K562 (cell line): ENCODE measurements around the gene TMEM123. TPM values are rescaled to one million over a fixed set of nuclear protein-coding genes. Genes with fewer than 3 reads are reported as not detected.
A peak's percentile ranks its signal among the peaks of the same experiment; 100 is the strongest.

ENCODE experiments used
- BACH1 ChIP-seq: fragments of 200-800 bp; sonication (Bioruptor generic); IDR thresholded peaks from 2 replicates; pipeline ENCODE4 v1.6.1; 2016; ENCODE audit warnings: missing genetic modification characterization, missing compliant biosample characterization
- CCAR2 ChIP-seq: fragments of 200-400 bp; formaldehyde crosslinking; IDR thresholded peaks from 2 replicates; pipeline ENCODE4 v1.6.1; 2017; ENCODE audit warnings: mild to moderate bottlenecking, low read depth, low read length
- DPF2 ChIP-seq: fragments of 450-650 bp; IDR thresholded peaks from 2 replicates; pipeline ENCODE4 v1.6.1; 2016
- EP400 ChIP-seq: fragments of 450-650 bp; IDR thresholded peaks from 2 replicates; pipeline ENCODE4 v1.6.1; 2017; ENCODE audit warnings: antibody characterized with exemption, mild to moderate bottlenecking, moderate library complexity
- ETS2 ChIP-seq: IDR thresholded peaks from 2 replicates; pipeline ENCODE4 v1.6.1; 2016; ENCODE audit warnings: borderline replicate concordance, missing genetic modification characterization, mild to moderate bottlenecking, moderate library complexity, missing compliant biosample characterization; ENCODE audit not compliant: poor library complexity, severe bottlenecking
- ETV1 ChIP-seq: fragments of 450-650 bp; conservative IDR thresholded peaks from 2 replicates; pipeline ENCODE4 v1.6.1; 2016; ENCODE audit warnings: missing genetic modification characterization, control low read depth, low read depth, missing compliant biosample characterization
- FOXJ2 ChIP-seq: fragments of 200-800 bp; sonication (Bioruptor generic); IDR thresholded peaks from 2 replicates; pipeline ENCODE4 v1.6.1; 2016; ENCODE audit warnings: missing genetic modification characterization, missing compliant biosample characterization
- HNRNPK ChIP-seq: fragments of 200-400 bp; formaldehyde crosslinking; IDR thresholded peaks from one replicate; pipeline ENCODE4 v1.6.1; 2018; ENCODE audit warnings: mild to moderate bottlenecking, low read depth, low read length; ENCODE audit not compliant: poor library complexity, severe bottlenecking
- KDM2B ChIP-seq: fragments of 250-450 bp; sonication (Bioruptor Pico); IDR thresholded peaks from 2 replicates; pipeline ENCODE4 v1.8.0; 2021; ENCODE audit warnings: mild to moderate bottlenecking, moderate library complexity
- MBD2 ChIP-seq: sonication (generic); IDR thresholded peaks from 2 replicates; pipeline ENCODE4 v1.6.1; 2016; ENCODE audit warnings: low read depth, borderline replicate concordance
- NCOR1 ChIP-seq: fragments of 450-650 bp; IDR thresholded peaks from 2 replicates; pipeline ENCODE4 v1.6.1; 2016; ENCODE audit warnings: mild to moderate bottlenecking, moderate library complexity
- NFXL1 ChIP-seq: fragments of 450-650 bp; formaldehyde crosslinking; IDR thresholded peaks from 2 replicates; pipeline ENCODE4 v1.4.0; 2021; ENCODE audit warnings: mild to moderate bottlenecking
- NONO ChIP-seq, 2 experiments: fragments of 200-400 bp in 1 of 2; fragments of 450-650 bp in 1 of 2; formaldehyde crosslinking in 1 of 2; IDR thresholded peaks; 2 replicates each; pipeline ENCODE4 v1.6.1; 2017; ENCODE audit warnings: low read depth in 2 of 2, mild to moderate bottlenecking in 2 of 2, moderate library complexity in 2 of 2, low read length in 1 of 2
- NR1H2 ChIP-seq: sonication (generic); formaldehyde crosslinking; IDR thresholded peaks from 2 replicates; pipeline ENCODE4 v1.4.0; 2020; ENCODE audit warnings: mild to moderate bottlenecking, missing genetic modification reagents
- RB1 ChIP-seq: fragments of 450-650 bp; IDR thresholded peaks from 2 replicates; pipeline ENCODE4 v1.6.1; 2017; ENCODE audit warnings: low read depth, mild to moderate bottlenecking
- RBM39 ChIP-seq: fragments of 200-400 bp; formaldehyde crosslinking; optimal IDR thresholded peaks from 2 replicates; pipeline ENCODE3; 2018; ENCODE audit warnings: low read depth, low read length
- SIN3B ChIP-seq: fragments of 450-650 bp; IDR thresholded peaks from 2 replicates; pipeline ENCODE4 v1.6.1; 2017; ENCODE audit warnings: low read depth, mild to moderate bottlenecking, moderate library complexity
- XRCC5 ChIP-seq: fragments of 200-400 bp; formaldehyde crosslinking; IDR thresholded peaks from 2 replicates; pipeline ENCODE4 v1.6.1; 2017; ENCODE audit warnings: low read depth, mild to moderate bottlenecking, low read length
- ZBTB1 ChIP-seq: sonication (generic); formaldehyde crosslinking; IDR thresholded peaks from 2 replicates; pipeline ENCODE4 v1.8.1; 2023; ENCODE audit warnings: missing genetic modification reagents, low read depth, mild to moderate bottlenecking, borderline replicate concordance
- ZC3H11A ChIP-seq: IDR thresholded peaks from 2 replicates; pipeline ENCODE4 v1.6.1; 2012; ENCODE audit warnings: low read depth, low read length, improper control_type of control experiment
- ZNF354B ChIP-seq: fragments of 250-450 bp; sonication (Bioruptor Pico); IDR thresholded peaks from 2 replicates; pipeline ENCODE4 v1.4.0; 2020
- ZNF77 ChIP-seq: fragments of 250-450 bp; sonication (Bioruptor Pico); IDR thresholded peaks from 2 replicates; pipeline ENCODE4 v1.5.0; 2020
- polyA plus RNA-seq, 8 experiments: library from polyadenylated mRNA; depleted of rRNA in 4 of 8; stranded (reverse) in 5 of 8; unstranded in 3 of 8; fragments of >200 nt; fragmentation: Nextera tagmentation in 2 of 8; fragmentation: Illumina TruSeq in 1 of 8; extraction: Ambion mirVana in 2 of 8; extraction: Trizol in 1 of 8; gene quantifications; 2 replicates each; pipeline versions ENCODE4 v1.2.1 to v1.2.3, GENCODE V29; 2011 to 2014; ENCODE audit warnings: inconsistent platforms in 1 of 8, missing spikeins in 1 of 8
- total RNA-seq, 7 experiments: library from RNA; depleted of rRNA in 6 of 7; stranded (reverse); fragments of >200 nt in 6 of 7; fragmentation: Illumina TruSeq in 2 of 7; extraction: Trizol in 2 of 7; gene quantifications; 2 replicates each; pipeline versions ENCODE4 v1.2.1 to v1.2.3, GENCODE V29; 2011 to 2021; ENCODE audit warnings: low replicate concordance in 1 of 7
- TF ChIP-seq, protein P1 (sequence below), 2 experiments: fragments of 250-450 bp in 1 of 2; fragments of 450-650 bp in 1 of 2; sonication (Bioruptor Pico) in 1 of 2; IDR thresholded peaks; 2 replicates each; pipeline versions ENCODE4 v1.6.1 to v1.8.0; 2016 to 2021; ENCODE audit warnings: mild to moderate bottlenecking in 2 of 2, moderate library complexity in 2 of 2, missing compliant biosample characterization in 1 of 2, missing genetic modification characterization in 1 of 2
- TF ChIP-seq, protein P2 (sequence below): fragments of 450-650 bp; IDR thresholded peaks from 2 replicates; pipeline ENCODE4 v1.7.1; 2018; ENCODE audit warnings: mild to moderate bottlenecking, low read depth; ENCODE audit not compliant: partially characterized antibody
- TF ChIP-seq, protein P3 (sequence below): sonication (generic); formaldehyde crosslinking; IDR thresholded peaks from 2 replicates; pipeline ENCODE4 v1.8.0; 2022; ENCODE audit warnings: missing genetic modification reagents, mild to moderate bottlenecking, borderline replicate concordance

TMEM123 gene
- total and polyA plus RNA-seq, 9 of the 15 experiments (the other 6 are each of a cell fraction or from before 2014, with no cell fraction given): 19.8 to 344 (median 82.4) TPM

DNA sequence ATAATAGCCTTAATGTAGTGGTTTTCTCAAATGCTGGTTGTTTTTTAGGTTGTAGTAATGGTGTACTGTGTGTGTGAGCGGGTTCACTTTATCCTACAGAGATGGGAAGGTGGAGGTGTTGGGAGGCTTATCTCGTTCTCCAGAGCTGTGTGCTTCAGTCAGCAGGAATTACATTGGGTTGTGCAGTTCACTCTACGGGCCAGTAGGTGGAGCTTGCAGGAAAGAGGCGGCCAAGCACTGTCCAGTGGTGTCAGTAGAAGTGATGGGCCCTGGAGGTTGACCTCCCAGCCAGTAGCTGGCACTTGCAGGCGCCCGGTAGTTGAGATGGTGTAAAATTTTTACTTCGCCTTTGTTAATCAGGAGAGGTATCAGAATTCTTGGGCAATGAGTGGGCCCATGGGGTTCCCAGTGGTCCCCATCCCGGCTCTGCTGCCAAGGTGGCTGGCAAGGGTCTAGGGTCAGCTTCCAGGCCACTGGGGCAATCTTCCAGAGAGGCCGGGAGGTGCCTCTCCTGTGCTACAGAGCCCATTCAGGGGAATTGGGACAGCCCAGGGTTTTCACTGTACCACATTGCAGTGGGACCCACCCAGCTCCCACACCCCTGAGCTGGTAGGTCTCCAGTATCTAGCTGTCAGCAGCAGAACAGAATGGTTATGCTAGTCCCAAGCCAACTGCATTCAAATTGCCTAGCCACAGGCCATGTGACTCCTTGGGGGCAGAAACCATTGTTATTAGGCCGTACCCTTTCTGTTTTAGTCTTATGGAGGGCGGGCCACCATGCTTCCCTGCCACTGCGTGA is 61.7 kb downstream of the TMEM123 start (continued):
- TF ChIP-seq NONO (IDR thresholded peaks at IDR 0.05; ENCODE audit: low read depth in 2 of 2, low read length in 1 of 2) (no peak), FOXJ2 (tag) (no peak), MBD2 (no peak), DPF2 (peak; percentile 81), NCOR1 (peak; percentile 46), CCAR2 (no peak), HNRNPK (no peak), NFXL1 (CRISPR knock-in tag) (no peak), KDM2B (CRISPR knock-in tag) (no peak), SIN3B (no peak), EP400 (no peak), NR1H2 (no peak), ETV1 (tag) (no peak), RB1 (peak; percentile 41; the same call in 1 of the 2 replicates), ZNF77 (CRISPR knock-in tag) (no peak), ETS2 (no peak), ZNF354B (CRISPR knock-in tag) (no peak), BACH1 (tag) (no peak), ZBTB1 (CRISPR knock-in tag) (no peak), ZC3H11A (no peak), RBM39 (no peak), XRCC5 (0 out of 2 replicates have a peak, but pooled peaks have one; percentile 43)
- TF ChIP-seq, protein P1, sequence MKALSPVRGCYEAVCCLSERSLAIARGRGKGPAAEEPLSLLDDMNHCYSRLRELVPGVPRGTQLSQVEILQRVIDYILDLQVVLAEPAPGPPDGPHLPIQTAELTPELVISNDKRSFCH (CRISPR knock-in tag; IDR thresholded peaks at IDR 0.05): no peak
- TF ChIP-seq, protein P1 (tag; IDR thresholded peaks at IDR 0.05): no peak
- TF ChIP-seq, protein P2, sequence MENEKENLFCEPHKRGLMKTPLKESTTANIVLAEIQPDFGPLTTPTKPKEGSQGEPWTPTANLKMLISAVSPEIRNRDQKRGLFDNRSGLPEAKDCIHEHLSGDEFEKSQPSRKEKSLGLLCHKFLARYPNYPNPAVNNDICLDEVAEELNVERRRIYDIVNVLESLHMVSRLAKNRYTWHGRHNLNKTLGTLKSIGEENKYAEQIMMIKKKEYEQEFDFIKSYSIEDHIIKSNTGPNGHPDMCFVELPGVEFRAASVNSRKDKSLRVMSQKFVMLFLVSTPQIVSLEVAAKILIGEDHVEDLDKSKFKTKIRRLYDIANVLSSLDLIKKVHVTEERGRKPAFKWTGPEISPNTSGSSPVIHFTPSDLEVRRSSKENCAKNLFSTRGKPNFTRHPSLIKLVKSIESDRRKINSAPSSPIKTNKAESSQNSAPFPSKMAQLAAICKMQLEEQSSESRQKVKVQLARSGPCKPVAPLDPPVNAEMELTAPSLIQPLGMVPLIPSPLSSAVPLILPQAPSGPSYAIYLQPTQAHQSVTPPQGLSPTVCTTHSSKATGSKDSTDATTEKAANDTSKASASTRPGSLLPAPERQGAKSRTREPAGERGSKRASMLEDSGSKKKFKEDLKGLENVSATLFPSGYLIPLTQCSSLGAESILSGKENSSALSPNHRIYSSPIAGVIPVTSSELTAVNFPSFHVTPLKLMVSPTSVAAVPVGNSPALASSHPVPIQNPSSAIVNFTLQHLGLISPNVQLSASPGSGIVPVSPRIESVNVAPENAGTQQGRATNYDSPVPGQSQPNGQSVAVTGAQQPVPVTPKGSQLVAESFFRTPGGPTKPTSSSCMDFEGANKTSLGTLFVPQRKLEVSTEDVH: no peak
- TF ChIP-seq, protein P3, sequence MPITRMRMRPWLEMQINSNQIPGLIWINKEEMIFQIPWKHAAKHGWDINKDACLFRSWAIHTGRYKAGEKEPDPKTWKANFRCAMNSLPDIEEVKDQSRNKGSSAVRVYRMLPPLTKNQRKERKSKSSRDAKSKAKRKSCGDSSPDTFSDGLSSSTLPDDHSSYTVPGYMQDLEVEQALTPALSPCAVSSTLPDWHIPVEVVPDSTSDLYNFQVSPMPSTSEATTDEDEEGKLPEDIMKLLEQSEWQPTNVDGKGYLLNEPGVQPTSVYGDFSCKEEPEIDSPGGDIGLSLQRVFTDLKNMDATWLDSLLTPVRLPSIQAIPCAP: no peak
